HG03521 (cell line): Measurements from ENCODE around the gene ESPL1.

Experiments
- ATAC-seq: cut with Tn5 transposase; IDR thresholded peaks from one replicate; pipeline ENCODE4 v1.9.1; 2021; ENCODE audit warnings: mild to moderate bottlenecking, moderate library complexity; ENCODE audit not compliant: unreplicated experiment

The ESPL1 gene

DNA sequence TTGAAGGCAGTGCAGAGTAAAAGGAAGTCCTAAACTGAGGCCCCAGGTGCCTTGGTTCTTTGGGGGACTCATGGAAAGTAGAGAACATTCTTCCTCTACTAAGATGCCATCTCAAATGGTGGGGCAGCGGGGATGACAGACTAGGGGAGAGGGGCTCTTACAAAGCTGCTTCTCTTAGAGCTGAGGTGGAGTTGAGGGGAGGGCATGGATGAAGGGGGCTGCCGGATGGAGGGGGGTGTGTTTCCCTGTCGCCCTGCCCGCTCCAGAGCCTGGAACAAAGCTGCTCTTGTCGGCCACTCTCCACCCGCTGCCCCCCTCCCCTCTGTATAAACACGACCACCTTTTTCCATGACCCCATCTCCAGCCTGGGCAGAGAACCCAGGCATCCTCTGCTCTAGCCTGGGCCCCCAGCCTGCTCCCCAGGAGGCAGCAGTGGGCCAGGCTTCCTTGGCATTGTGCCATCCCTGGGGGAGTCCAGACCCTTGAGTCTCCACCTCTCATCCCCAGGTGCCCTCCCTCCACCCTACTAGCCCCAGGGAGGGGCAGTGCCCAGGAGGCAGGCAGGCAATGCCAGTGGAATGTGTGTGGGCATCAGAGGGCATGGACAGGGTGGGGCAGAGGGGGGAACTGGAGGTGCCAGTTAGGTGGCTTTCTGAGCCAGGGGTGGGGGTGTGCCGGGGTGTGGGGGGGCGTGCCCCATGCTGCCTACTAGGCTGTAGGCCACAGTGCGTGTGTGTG lies 37.8 kb upstream of the ESPL1 start:
- no peak for ATAC-seq

DNA sequence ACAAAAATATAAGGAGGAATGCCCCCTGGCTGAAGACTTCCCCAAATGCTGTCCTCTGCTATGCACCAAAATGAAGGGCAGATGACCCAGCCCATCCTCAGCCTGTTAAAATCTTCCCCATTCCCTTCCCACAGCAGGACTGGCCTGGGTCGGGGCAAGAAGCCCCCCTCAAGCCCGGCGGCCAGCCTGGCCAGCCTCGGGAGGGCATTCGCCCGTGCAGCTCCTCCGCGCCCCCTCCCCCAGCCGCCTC lies 36.5 kb upstream of the ESPL1 start:
- no peak for ATAC-seq

DNA sequence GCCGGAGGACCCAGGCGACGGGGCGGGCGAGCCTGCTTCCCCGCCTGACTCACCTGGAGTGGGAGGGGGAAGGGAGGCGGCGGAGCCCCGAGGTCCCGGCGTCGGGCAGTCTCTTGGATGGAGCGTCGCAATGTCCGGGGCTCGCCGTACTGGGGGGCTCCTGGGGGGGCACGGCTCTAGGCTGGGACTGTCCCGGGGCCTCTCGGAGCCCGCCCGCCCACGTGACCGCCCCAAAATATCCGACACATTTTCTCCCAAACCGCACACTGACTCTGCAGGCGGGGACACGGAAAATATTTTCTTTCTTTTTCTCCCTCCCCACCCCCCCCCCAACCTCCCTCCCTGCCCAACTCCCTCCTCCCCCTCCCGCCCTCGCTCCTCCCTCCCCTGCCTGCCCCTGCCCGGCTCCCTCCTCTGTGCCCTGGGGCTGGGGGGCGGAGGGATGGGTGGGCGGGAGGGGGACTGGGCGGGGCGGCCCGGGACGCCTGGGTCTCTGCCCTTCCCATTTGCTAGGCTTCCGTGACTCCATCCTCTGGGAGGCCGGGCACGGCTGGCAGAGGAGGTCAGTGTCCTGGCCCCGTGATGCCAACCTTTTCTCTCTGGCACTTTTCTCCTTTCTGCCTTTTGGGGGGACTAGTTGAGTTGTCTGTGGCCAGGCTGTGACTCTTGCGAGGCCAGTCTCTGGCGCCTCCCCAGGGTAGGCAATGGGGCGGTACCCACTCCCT lies 36.0 kb upstream of the ESPL1 start, which contains the start of gene RARG:
Gene RARG (minus strand): TSS at position 289 of the 725 bp plus-strand sequence. CDS start 4,664 bp downstream, outside the sequence.
- no peak for ATAC-seq

DNA sequence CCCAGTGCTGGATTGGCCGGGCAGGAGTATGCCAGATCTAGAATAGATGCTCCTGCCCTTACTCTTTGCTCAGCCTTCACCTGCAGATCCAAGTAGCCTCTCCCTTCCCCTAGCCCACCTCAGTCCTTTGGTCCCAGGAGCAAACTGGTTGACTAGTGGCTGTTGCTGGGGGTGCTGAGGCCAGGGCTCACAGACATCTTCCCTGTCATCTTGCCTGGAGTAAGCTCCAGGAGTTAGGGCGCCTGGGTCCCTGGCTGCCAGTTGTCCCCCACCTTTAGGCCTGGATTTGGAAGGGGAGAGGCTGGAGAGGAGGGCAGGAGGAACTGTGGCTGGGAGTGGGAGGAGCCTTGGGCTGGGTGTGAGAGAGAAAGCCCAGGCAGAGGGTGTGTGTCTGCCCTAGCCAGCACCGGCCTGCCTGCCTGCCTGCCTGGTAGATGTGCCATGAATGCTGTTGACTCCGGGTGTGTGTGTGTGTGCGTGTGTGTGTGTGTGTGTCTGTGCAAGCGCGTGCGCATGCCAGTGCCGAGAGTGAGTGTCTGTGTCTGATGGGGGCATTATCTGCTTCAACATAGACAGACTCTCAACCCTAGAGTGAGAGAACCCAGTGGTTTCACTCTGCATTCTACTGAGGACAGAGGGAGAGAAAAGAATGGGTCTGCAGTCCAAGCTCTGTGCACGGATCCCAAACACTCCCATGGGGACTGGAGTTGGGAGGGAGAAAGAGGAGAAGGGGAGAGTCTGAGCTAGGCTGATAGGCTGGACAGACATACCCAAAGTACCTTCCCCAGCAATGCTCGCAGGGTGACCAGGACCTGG lies 35.2 kb upstream of the ESPL1 start:
- no peak for ATAC-seq

DNA sequence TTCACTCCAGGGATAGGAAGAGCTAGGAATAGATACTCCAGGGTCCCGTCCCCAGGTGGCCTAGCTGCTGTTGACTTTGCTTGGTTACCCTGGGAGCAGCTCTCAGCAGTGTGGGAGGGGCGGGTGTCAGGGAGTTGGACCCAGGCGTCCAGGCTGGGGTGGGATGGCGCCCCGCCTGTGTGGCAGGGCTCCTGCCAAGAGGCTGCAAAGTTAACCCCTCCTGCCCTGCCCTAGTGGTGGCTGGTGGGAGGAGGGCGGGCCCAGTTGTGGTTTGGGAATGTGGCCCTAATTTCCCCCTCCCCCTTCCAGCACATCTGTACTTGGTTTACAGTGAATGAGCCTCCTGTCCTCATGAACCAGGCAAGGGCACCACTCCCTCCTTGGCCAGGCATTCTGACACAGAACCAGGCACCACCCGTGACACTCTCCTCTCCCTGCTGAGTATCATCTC lies 34.4 kb upstream of the ESPL1 start:
- no peak for ATAC-seq

DNA sequence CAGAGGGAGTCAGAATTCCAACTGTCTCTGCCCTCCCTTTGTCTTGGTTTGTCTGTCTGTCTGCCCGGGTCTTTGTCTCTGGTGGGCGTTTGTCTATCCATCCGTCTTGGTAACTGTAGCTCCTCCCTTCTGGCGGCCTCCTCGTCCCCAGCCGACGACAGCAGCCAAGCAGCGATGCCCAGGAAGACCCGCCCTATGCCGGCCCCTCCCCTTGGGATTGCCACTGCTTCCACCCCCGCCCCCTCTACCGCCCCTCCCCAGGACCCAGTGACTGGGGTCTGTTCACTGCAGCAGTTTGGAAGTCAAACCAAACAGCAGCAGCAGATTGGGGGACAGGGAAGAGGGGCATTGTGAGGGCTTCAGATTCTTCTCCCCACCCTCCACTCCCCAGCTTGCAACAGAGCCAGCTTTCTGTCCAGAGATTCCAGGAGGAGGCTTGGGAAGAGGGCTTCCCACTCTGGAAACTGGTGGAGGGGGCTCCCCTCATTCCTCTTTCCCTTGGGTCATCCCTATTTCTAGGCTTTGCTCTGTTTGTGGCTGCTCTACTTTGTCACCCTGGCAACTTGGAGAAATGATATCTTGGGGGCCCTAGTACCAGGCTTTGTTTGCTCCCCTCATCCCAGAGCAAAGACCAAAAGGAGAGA lies 33.7 kb upstream of the ESPL1 start:
- ATAC-seq: no peak

DNA sequence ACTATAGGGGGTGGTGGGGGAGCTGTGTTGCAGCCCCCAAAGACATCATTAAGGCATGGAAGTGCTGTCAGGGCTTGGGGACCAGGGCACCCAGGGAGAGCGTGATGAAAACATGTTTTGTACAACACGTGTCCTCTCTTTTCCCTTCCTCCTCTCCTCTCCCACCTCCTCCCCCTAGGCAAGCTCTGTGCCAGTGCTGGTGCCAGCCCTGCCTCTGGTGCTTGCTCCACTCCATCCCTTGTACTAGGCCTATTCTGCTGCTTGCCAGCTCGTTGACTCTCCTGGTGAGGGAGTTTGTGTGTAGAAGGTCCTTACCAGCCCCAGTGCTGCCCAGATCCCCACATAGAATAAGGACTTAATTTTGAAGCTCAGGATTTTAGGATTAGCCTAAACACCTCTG lies 32.9 kb upstream of the ESPL1 start:
- no peak for ATAC-seq

DNA sequence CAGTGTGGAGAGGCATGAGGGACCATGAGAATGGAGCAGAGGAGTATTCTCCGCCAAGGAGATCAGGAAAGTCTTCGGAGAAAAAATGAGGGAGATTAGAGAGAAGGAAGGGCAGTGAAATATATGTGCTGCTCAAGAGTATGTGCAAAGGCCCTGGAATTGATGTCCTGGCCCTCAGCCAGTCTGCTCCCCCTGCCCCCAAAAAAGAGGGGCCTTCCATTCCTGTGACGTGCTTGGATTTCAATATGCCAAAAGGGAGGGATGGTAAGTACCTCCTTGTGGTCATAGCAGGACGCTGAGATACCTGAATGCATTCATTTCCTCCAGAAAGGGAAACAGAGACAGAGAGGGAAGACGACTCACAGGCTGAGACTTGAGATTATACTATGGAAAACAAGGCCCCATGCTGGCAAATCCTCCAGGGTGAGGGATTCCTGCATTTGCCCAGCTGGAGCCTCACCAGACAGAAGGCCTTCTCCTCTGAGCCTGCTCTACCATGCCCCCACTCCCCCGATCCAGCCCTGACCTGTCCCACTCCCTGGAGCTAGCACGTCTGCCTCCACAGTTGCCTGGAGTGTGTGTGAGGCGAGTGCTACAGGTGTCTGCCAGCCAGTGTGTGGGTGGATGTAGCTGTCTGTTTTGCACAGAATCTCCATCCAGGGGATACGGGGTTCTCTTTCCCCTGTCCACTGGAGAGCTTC lies 32.2 kb upstream of the ESPL1 start:
- ATAC-seq: no peak

DNA sequence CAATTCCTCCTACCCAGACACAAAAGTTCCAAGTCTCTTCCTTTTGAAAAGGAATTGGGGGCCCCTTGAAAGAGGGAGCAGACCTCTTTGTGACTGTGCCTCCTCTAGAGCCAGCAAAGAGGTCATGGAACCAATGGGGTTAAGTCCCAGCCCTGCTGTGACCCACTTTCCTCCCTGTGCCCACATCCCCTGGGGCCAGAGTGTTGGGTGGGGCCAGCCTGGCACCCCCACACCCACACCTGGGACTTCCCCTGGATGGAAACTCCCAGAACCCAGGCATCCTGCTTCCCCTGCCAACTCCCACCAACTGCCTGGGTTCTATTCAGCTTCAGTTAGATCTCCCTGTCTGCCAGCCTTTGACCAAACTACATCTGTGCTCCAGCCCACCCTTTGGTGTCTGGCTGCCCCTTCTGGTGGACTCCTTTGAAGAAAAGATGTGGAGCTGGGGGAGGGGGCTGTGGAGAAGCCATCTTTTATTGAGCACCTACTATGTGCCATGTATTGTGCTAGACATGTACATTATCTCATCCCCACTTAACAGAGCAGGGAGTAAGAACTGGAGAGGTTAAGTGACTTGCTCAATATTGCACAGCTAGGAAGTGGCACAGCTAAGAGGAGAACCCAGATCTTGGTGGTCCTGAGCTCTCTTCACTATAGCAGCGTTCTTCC lies 31.5 kb upstream of the ESPL1 start:
- no peak for ATAC-seq

DNA sequence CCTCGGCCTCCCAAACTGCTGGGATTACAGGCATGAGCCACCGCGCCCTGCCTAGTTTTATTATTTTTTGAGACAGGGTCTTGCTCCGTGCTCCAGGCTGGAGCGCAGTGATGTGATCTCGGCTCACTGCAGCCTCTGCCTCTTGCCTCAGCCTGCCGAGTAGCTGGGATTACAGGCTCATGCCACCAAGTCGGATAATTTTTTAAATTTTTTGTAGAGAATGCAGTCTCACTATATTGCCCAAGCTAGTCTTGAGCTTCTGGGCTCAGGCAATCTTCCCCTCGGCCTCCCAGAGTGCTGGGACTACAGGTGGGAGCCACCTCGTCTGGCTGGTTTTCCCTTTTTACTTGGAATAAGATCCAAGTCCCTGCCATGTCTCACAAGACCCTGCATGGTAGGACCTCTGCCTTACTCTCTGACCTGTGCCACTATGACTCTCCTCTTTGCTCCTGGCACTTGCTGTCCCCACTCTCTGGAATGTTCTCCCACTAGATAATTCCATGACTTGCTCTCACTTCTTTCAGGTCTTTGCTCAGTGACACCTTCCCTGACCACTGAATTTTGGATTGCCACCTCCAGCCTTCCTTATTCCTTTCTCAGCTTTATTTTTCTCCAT lies 28.3 kb upstream of the ESPL1 start:
- no peak for ATAC-seq

DNA sequence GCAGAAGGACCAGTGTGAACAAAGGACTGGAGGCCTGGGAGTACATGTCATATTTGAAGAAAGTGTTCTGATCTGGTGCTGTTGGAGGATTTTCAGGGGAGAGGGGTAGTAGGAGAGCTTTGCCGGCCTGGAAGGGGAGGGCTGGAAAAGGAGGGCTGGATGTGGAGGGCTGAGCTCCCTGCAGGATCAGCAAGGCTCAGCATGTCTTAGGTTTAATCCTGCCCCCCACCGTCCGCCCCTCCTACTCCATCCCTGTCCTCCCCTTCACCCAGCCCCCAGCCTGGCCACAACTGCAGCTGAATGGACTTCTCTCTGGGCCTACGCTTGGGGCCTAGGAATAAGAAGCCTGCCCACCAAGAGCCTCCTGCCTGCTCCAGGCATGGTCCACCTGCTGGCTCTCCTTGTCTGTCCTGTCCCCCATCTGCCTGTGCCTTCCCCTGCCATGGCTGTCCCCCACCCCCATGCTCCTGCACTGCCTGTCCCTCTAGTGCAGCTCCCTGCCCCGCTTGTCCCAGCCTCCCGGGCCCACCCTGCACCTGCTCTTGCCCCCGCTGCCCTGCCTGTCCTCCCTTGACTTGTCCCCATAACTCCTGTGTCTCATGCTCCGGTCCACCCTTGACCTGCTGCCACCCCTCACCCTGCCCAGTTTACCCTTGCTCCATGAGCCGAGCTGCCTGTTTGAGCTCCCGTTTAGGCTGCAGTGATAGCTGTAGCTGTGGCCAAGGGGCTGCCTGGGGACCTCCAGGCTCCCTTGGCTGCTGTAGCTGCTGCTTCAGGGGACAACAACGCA lies 26.3 kb upstream of the ESPL1 start:
- ATAC-seq: no peak

DNA sequence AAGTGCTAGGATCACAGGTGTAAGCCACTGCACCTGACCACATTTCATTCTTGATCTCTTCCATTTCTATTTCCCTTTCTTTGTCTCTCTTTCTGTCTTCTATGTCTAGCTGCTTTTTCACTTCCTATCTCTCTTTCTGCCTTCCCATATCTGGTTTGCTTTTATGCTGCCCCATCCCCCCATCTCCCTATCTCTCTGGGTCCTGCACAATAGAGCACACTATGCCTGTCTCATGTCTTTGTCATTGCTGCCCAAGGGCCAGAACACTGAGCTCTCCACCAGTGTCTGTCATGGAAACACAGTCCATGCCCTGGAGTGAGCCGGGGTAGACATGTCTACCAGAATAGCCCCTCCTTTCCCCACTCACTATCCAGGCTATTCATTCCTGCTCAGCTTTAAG lies 23.8 kb upstream of the ESPL1 start:
- no peak for ATAC-seq

DNA sequence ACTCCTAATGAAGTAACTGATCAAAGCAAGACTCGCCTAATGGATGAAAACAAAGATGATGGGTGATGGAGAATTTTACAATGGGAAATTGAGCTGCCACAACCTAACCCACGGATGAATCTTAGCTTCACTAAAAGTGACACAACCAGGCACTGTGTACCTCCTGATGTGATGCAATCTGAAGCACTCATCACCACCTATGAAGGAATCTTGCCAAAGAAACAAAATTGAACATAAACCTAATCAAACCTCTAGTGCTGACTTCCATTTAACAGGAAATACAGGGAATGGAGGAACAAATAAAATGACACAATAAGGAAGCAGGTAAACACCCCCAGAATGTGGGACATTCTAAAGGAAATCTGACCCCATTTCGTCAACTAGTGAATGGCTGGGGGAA lies 22.8 kb upstream of the ESPL1 start:
- ATAC-seq: no peak

DNA sequence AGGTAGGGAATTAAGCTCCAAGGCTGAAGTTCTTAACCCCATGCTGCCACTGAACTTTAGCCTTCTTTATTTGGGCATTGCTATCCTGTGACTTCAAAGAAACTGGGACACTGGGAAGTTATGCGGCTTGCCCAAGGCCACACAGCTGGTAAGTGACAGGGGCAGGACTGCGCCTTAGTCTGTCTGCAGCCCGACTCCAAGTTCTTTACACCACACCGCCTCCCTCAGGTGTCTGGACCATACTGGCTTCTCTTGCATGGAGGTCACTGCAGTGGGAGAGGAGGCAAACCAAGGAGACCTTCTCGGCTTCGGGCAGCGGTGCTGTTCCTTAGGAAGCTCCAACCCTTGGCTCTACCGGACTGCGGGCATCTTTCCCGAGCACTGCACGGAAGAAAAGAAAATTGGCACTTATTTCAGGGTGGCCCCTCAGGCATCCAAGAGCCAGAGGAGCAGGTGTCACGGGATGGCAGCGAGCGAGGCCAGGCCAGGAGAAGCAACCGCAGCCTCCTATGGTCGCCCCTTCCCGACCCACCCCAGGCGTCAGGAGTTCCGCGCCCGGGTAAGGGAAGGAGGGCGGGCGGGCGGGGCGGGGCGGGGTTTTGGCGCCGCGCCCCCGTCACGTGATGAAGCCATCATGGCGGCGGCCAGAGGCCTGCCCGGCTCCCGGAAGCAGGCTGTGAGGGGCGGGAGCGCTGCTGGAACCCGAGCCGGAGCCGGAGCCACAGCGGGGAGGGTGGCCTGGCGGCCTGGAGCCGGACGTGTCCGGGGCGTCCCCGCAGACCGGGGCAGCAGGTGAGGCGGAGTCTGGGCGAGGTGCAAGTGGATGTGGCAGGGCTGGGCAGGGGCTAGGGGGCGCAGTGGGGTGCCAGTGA lies 16.4 kb upstream of the ESPL1 start:
- ATAC-seq: peak; percentile 59

DNA sequence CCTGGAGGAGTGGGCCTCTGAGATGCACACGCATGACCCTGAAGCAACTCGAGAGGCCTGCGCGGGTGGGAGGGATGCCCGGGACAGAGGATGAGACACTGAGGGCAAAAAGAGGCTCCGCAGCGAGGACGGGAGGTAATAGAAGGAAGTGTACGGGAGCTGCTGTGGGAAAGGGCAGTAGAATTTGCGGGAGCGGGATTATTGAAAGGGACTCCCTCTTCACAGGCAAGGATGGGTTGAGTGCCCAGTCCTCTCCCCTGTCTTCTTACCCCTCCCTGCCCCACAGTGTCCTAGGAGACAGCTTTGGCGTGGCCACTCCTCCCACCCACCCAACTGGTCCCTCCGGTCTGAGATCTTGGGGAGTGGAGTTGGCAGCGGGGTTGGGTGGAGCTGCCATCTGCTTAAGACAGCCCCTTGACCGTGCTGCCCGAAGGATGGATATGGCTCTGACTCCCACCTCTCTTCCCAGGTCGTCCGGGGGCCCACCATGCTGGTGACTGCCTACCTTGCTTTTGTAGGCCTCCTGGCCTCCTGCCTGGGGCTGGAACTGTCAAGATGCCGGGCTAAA lies 15.7 kb upstream of the ESPL1 start:
- ATAC-seq: no peak

DNA sequence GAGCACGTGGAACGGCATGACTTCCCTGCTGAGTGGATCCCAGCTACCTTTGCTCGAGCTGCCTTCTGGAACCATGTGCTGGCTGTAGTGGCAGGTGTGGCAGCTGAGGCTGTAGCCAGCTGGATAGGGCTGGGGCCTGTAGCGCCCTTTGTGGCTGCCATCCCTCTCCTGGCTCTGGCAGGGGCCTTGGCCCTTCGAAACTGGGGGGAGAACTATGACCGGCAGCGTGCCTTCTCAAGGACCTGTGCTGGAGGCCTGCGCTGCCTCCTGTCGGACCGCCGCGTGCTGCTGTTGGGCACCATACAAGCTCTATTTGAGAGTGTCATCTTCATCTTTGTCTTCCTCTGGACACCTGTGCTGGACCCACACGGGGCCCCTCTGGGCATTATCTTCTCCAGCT lies 14.8 kb upstream of the ESPL1 start:
- ATAC-seq: no peak

DNA sequence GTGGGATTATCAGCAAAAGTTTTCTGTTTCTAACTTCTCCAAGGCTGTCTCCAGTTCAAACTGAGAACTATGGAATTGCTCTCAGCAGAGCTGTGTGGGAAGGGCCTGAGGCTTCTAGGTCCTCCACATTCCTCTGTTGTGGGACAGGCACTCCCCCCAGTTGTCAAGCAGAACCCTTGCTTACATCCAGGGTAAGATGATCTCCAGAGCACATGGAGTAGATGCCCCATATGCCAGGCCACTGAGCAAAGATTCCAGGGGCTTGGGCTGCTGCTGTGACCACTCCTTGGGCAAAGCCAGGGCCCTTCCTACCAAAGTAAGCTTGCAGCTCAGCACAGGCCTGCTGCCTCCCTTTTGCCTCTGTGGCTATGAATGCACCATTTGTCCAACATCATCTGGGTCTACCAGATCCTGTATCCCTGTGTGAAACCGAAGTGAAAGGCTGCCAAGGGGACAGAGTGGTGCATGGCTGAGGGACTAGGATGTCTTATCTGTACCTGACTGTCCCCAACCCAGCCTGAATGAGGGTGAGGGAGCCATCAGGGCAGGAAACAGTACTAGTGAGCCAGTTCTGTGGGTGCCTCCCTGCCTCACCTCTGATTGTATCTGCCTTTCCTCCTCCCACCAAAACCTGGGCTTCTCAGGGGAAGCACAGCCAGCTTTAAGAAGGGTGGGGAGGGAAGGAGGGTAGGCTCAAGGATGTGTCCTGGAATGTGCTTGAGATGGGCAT lies 13.1 kb upstream of the ESPL1 start:
- ATAC-seq: no peak
